Superior temporal gyrus (tissue), 1 donor: ENCODE results near the gene CEND1.
A peak's percentile ranks its signal among the peaks of the same experiment; 100 is the strongest.

Experiments used
- DNase-seq: peaks from one replicate; pipeline ENCODE4 v3.0.0-alpha.2; 2016; ENCODE audit errors: extremely low spot score

Gene CEND1

GRCh38 chr11:811446-812245 is 21.8 kb upstream of the CEND1 start:
- no peak for DNase-seq

DNA sequence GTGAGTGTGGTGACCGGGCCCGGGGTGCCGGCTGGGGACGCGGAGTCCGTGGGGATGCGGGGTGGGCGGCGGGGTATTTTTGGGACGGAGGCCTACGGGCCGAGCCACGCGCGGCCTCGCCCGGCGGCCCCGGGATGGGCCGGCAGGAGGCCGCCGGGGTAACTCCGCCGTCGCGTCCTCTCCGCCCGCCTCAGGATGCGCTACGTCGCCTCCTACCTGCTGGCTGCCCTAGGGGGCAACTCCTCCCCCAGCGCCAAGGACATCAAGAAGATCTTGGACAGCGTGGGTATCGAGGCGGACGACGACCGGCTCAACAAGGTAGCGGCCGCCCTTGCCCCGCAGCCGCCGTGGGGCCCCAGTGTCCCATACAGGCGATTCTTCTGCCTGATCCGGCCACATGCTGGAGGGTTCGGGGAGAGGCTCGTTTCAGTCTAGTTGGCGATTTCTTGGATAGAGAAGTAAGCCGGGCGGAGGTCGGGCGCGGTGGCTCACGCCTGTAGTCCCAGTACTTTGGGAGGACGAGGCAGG is 20.2 kb upstream of the CEND1 start:
- DNase-seq = no peak

DNA sequence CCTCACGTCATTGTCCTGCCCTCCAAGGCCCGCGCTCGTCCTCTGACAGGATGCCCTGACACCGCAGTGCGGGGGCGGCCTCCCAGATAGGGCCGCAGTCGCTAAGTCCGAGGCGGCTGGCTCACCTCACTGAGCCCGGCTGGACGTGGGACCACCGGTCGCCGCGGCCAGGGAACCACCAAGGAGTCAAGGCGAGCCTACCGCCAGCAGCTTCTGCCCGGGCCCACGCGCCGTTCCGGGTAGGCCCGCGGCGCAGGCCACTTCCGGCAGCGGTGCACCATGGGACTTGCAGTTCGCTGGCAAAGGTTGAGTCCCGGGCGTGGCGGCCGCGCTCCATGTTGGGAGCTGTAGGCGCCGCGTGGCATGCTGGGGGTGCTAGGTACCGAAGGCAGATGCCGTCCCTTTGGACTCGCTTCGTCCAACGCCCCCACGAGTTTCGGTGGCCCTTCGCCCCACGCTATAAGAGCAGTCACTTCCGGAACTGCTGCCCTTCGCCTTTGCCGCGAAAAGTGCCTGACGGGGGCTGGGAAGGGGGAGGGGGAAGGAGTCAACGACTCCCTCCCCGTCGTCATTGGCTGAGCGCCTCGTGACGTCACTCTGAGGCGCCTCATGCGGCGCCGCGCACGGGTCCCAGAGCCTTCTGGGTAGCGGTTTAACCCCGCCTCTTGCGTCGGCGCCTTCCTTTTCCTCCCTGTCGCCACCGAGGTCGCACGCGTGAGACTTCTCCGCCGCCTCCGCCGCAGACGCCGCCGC is 19.6 kb upstream of the CEND1 start, which contains the start of gene RPLP2:
Gene RPLP2 (plus strand): TSS at position 681 of the 753 bp plus-strand sequence. CDS start 268 bp downstream, outside the sequence.
- DNase-seq = peak; percentile 98

- DNase-seq = no peak
Observed at GRCh38 chr11:808427-809286, 18.8 kb upstream of the CEND1 start.

- no peak for DNase-seq
Observed at GRCh38 chr11:804599-804964, 14.7 kb upstream of the CEND1 start.

GRCh38 chr11:803770-804598 is 14.1 kb upstream of the CEND1 start:
- no peak for DNase-seq

- DNase-seq = no peak
Observed at GRCh38 chr11:803467-803742, 13.5 kb upstream of the CEND1 start.

DNA sequence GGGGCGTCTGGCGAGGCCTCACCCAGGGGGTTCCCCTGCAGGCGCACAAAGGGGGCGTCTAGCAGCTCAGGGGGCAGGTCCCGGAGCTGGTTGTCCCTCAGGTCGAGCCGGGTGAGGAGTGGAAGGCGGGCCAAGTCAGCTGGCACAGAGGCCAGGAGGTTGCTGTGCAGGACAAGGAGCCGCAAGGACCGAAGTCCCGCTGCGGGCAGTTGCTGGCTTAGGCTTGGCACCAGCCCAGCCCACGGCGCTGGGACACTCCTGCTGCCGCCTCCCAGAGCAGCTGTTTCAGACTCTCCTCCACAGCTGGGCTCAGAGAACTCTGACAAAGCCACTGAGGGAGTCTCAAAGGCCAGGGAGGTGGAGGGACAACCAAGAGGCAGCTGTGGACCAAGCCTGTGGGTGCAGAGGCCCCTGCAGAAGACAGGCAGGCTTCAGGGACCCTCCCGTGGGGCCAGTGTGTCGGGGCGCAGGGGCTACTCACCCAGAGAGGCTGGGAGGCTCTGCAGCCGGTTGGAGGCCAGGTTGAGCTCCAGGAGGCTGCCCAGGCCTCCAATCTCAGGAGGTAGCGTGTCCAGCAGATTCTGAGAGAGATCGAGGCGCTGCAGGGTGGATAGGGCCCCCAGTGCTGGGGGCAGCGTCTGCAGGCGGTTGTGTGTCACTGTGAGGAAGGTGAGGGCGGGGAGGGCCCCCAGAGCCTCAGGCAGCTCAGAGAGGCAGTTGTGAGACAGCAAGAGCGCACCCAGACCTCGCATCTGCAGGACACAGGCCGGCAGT is 13.0 kb upstream of the CEND1 start:
- DNase-seq = no peak

DNA sequence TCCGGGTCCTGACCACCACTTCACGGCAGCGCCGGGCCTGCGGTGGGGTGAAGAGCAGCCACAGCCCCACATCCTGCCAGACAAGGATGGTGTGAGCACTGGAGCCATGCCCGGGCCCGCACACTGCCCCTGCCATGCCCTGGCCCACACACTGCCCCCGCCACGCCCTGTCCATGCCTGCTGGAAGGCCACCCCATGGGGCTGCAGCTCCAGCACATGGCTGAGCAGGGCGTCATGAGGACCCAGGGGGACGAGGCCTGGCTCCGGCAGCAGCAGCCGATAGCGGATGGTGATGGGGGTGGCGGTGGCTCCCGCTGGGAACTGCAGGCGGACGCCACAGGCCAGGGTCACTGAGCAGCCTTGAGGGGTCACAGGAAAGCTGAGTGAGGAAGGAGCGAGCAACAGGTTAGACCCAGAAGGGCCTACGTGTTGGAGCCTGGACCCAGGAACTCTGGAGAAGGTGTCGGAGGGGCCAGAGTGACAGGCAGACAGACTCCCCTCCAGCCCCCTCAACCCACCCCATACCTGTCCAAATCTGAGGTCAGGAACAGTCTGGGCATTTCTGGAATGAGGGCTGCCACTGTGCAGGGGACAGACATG is 12.2 kb upstream of the CEND1 start:
- DNase-seq = no peak

DNA sequence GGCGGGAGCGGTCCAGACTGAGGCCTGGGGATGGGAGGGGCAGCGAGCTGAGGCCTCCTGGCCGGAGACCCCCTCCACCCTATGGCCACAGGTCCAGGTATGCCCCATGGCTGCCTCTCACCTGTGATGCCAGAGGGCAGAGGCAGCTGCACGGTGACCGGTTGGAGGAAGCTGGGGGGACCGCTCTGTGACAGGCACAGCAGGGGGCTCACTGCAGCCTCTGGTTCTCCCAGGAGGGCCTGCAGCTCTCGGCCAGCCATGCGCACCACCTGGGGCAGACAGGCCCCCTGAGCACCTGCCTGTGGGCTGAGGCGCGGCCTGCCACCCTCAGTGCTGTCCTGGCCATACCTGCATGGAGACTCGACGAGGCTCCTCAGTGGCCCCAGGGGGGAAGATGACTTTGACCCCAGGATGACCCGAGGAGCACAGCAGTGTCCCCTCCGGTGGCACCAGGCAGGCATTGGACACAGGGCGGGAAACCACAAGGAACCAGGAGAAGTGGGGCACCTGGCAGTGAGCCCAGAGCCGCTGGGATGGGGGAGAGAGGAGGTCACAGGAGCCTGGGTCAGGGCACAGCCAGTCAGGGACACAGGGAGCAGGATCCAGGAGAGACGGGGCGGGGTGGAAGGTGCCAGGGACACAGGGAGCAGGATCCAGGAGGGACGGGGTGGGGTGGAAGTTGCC is 11.3 kb upstream of the CEND1 start:
- DNase-seq = no peak

GRCh38 chr11:800473-800872 is 10.6 kb upstream of the CEND1 start:
- DNase-seq = no peak

DNA sequence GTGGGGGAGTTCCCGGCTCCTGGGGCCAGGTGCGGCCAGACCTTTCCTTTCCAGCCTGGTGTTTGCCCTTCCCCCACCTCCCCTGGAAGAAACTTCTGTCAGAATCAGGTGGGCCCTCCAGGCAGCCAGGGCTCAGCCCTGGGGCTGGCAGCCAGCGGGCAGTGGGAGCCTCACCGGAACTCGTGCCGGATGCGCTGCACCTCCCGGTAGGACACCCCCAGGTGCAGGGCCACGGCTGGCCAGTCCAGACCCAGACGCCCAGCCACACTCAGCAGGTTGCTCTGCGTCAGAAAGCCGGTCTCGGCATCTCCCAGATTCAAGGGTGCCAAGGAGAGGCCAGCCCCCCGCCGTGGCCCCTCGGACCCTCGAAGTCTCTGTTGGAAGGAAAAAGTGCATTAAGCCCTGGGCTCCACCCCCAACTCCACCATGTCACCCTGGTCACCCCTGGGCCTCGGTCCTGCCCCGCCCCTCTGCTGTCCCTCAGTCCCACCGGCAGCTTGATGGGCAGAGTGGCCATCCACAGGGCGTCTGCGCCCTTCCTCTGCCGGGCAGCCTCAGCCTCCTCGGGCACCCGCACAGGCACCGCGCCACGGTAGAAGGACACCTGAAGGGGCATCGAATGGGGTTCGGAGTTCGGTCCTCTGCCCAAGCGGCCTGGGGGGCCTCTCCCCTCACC is 9.9 kb upstream of the CEND1 start:
- no peak for DNase-seq

DNA sequence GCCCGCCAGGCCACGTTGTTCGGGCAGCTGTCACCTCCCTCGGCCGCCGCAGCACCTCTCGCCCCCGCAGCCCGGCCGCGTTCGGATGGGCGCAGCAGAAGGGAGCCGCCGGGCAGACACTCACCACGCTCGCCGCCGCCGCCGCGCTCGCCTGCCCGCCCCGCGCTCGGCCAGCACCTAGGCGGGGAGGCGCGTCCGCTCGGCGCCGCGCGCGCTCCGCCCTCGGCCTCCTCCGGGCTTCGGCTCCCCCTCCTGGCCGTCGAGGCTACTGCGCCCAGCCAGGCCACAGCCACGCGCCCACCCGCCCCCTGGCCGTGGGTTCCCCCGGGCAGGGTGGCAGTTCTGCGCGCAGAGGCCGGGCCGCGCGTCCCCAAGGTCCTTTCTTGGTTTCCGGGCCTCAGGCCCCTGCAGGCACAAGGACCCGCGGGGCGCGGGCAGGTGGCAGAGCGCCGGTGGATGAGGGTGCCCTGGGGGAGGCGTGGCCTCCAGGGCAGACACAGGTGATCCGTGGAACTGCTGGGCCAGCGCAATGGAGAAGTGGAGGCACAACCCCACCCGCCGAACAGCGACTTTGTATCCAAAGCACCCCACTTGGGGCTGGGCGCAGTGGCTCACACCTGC is 8.3 kb upstream of the CEND1 start, which contains the start of gene SLC25A22:
Gene SLC25A22 (minus strand): TSS at position 189 of the 621 bp plus-strand sequence. CDS start 3,275 bp downstream, outside the sequence.
- peak; percentile 75 for DNase-seq

- peak; percentile 74 for DNase-seq
Observed at GRCh38 chr11:797296-798092, 7.6 kb upstream of the CEND1 start.

DNA sequence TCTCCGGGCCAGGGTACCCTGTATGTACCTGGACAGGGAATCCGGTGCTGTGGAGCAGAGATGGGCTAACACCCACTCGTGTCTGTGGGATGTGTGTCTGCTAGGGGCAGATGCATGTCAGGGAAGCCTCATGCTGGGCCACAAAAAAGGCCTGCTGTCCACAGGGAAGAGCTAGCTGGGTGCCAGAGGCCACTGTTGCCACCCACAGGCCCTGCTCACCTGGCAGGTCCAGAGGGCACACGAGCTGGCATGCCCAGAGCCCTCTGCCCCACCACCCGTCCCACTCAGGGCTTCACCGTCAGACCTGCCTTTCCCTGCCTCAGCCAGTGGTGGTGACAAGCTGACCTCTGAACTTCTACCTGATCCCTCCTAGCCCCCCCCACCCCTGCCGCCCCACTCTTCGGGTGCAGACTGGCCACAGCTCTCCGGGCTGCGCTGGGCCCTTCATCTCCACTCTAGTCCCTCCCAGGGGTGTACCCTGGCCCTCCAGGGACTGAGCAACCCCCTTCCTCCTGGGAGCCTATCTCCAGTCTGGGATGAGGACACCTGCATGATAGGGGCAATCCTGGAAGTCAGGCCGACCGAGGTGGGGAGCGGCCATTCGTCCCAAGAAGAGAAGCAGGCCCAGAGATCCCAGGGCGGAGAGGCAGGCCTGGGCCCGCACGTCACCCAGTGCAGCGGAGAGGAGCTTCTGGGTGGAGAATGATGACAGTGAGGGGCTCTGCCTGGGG is 6.8 kb upstream of the CEND1 start:
- DNase-seq = no peak

DNA sequence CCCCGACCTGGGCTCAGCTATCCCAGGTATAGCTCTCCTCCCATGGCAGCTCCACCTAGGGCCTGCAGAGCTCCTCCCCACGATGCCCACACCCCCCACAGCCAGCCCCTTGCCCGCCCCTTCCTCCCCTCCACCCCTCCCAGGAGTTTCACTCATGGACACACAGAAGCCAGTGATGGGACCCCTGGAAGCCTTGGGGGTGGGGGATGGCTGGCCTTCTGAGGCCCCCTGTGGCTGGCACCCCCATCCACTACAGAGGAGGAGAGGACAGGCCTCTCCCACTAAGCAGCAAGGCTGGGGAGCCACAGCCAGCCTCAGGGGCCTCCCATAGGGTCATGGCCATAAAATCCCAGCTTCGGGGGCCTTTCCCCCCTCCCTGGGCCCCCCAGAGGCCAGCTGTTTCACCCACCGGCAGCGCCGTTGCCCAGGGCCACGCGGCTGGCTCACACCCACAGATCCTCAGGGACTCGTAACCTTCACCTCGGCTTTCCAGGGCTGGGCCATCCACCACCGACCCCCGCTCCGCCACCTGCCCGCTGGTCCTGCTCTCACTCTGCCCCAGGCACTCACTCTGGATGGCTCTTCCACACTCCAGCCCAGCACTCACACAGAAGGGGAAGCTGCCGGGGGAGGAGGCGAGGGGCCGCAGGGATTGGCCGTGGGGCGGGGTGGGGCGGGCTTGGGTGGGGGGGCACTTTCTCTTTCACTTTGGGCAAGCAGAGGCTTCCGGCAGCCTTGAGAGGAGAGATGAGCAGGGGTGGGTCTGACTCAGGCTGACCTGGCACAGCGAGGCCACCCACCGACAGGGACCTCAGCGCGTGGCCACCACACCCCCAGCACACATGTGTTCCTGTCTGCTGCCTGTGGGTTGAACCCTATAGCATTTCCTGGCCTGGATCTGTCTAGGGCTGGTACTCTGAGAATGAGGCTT is 6.0 kb upstream of the CEND1 start:
- no peak for DNase-seq
